GM10847 (cell line): ENCODE data around the gene TAF9B.
A peak's percentile ranks its signal among the peaks of the same experiment; 100 is the strongest.

Experiments used
- POLR2A ChIP-seq: IDR thresholded peaks from 2 replicates; pipeline ENCODE4 v1.6.1; 2011; ENCODE audit not compliant: insufficient read length; ENCODE audit errors: extremely low read depth

Gene TAF9B

GRCh38 chrX:78139160-78140123 is at the start of gene TAF9B:
TAF9B (minus strand) TSS chrX:78139650; CDS start chrX:78139611, 39 bp downstream.
- peak; percentile 39 for TF ChIP-seq POLR2A

GRCh38 chrX:78182881-78183280 is 43.4 kb upstream of the TAF9B start:
- no peak for TF ChIP-seq POLR2A

GRCh38 chrX:78181307-78181706 is 41.9 kb upstream of the TAF9B start:
- no peak for TF ChIP-seq POLR2A

GRCh38 chrX:78168065-78168464 is 28.6 kb upstream of the TAF9B start:
- no peak for TF ChIP-seq POLR2A

GRCh38 chrX:78165425-78165824 is 26.0 kb upstream of the TAF9B start:
- TF ChIP-seq POLR2A, result no peak

- no peak for TF ChIP-seq POLR2A
These were observed 756 bp upstream of the TAF9B start for GRCh38 chrX:78140206-78140605.

- TF ChIP-seq POLR2A, result no peak
These were observed 6.1 kb downstream of the TAF9B start for GRCh38 chrX:78133238-78133960.

- TF ChIP-seq POLR2A, result no peak
These were observed 8.3 kb downstream of the TAF9B start for GRCh38 chrX:78131117-78131516.

GRCh38 chrX:78130396-78130795 is 9.1 kb downstream of the TAF9B start:
- TF ChIP-seq POLR2A, result no peak

GRCh38 chrX:78129714-78130113 is 9.7 kb downstream of the TAF9B start:
- TF ChIP-seq POLR2A, result no peak

- no peak for TF ChIP-seq POLR2A
These were observed 14.3 kb downstream of the TAF9B start for GRCh38 chrX:78125148-78125547.

- no peak for TF ChIP-seq POLR2A
These were observed 15.1 kb downstream of the TAF9B start for GRCh38 chrX:78124307-78124706.

- no peak for TF ChIP-seq POLR2A
These were observed 16.3 kb downstream of the TAF9B start for GRCh38 chrX:78123190-78123589.

- TF ChIP-seq POLR2A, result no peak
These were observed 19.8 kb downstream of the TAF9B start for GRCh38 chrX:78119521-78120227.

- no peak for TF ChIP-seq POLR2A
These were observed 20.8 kb downstream of the TAF9B start for GRCh38 chrX:78118628-78119027.

GRCh38 chrX:78116766-78117165 is 22.7 kb downstream of the TAF9B start:
- TF ChIP-seq POLR2A, result no peak

GRCh38 chrX:78116365-78116764 is 23.1 kb downstream of the TAF9B start:
- no peak for TF ChIP-seq POLR2A
